ENCODE results near the gene HYAL3. TPM values are rescaled to one million over a fixed set of nuclear protein-coding genes. Genes with fewer than 3 reads are reported as not detected.

HYAL3 gene
- total and polyA plus RNA-seq, 2 donors from 2014 or later = 2.0 to 3.2 TPM

DNA sequence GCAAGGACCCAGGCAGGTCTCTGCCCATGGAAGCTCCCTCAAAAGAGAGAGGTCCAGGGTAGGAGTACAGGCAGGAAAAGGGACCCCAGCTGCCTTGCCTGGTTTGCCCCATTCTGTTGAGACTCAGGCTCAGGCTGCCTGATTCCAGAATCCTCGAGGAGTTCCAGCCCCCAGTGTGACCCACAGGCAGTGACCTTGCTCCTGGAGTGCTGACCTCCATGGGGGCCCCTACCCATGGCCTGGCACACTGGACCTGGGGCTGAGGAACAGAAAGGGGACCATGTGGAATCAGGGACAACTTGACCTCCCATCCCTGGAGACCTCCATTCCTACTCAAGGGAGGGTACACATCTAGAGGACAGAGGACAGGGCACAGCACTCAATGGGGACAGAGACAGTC is 33.6 kb downstream of the HYAL3 start:
- FAIRE-seq = no peak

DNA sequence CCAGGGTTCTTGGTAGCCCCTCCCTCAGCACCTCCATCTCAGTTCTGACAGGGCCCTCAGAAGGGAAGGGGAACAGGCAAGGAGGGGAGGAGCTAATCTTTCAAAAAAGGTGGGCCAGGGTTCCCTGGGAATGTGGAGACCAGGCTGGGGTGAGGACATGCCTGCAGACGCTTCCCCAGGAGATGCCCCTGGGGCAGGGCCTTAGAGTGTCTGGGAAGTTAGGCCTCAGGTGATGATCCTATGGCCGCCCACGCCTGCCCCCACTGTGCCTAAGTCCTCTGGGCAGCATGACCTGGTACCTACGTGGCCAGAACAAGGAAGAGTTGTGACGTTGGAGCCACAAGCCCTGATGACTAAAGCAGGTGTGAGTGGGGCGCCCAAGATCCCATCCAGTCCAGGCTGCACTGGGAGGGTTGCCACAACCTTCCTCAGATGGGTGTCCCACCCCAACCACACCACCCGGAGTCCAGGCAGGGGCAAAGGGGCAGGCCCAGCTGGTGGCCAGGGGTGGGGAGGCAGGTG is 34.2 kb downstream of the HYAL3 start:
- TF ChIP-seq, protein P1, sequence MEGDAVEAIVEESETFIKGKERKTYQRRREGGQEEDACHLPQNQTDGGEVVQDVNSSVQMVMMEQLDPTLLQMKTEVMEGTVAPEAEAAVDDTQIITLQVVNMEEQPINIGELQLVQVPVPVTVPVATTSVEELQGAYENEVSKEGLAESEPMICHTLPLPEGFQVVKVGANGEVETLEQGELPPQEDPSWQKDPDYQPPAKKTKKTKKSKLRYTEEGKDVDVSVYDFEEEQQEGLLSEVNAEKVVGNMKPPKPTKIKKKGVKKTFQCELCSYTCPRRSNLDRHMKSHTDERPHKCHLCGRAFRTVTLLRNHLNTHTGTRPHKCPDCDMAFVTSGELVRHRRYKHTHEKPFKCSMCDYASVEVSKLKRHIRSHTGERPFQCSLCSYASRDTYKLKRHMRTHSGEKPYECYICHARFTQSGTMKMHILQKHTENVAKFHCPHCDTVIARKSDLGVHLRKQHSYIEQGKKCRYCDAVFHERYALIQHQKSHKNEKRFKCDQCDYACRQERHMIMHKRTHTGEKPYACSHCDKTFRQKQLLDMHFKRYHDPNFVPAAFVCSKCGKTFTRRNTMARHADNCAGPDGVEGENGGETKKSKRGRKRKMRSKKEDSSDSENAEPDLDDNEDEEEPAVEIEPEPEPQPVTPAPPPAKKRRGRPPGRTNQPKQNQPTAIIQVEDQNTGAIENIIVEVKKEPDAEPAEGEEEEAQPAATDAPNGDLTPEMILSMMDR (IDR thresholded peaks at IDR 0.05; ENCODE audit: borderline replicate concordance, extremely low read depth, insufficient read depth) = no peak
- H3K27ac ChIP-seq (ENCODE audit: low read depth in 2 of 2, low read length in 2 of 2) = peak overlapping the region; percentile 91 to 94
- no peaks in the 10 kb centered on the region for H3K36me3 ChIP-seq (ENCODE audit: control insufficient read depth in 2 of 3, insufficient read depth in 3 of 3, low read length in 3 of 3)
- peak overlapping the region in 1 of 3 donors; percentile 95 for H3K9ac ChIP-seq (ENCODE audit: low read length in 3 of 3)
- intact Hi-C loops (cut with DNase I) = no loop called here
- no peak overlapping the region for H3K4me3 ChIP-seq (ENCODE audit: low read length in 3 of 3)
- peaks cover 0 to 57% (median 28%) of the 10 kb centered on the region in 3 donors for H3K4me1 ChIP-seq (ENCODE audit: control insufficient read depth in 2 of 3, insufficient read depth in 2 of 3, low read depth in 1 of 3, low read length in 3 of 3)
- H3K9me3 ChIP-seq (ENCODE audit: control insufficient read depth in 2 of 3, insufficient read depth in 1 of 3, low read length in 3 of 3) = no peaks in the 10 kb centered on the region
- FAIRE-seq = no peak
- peak in 1 of 5 donors; percentile 91 for DNase-seq
- H3K27me3 ChIP-seq (ENCODE audit: control insufficient read depth, insufficient read depth, low read length) = no peaks in the 10 kb centered on the region

More for the DNA sequence above, 33.6 kb downstream of the HYAL3 start:
- intact Hi-C loops (cut with DNase I) = no loop called here
- DNase-seq = peak in 1 of 5 donors; percentile 71
- TF ChIP-seq, protein P1 (IDR thresholded peaks at IDR 0.05; ENCODE audit: borderline replicate concordance, extremely low read depth, insufficient read depth) = no peak
- Histone ChIP-seq H3K36me3 (ENCODE audit: control insufficient read depth in 2 of 3, insufficient read depth in 3 of 3, low read length in 3 of 3) (no peaks in the 10 kb centered on the region), H3K27me3 (ENCODE audit: control insufficient read depth, insufficient read depth, low read length) (no peaks in the 10 kb centered on the region), H3K4me1 (ENCODE audit: control insufficient read depth in 2 of 3, insufficient read depth in 2 of 3, low read depth in 1 of 3, low read length in 3 of 3) (peaks cover 0 to 57% (median 29%) of the 10 kb centered on the region in 3 donors), H3K9ac (ENCODE audit: low read length in 3 of 3) (peak overlapping the region in 1 of 3 donors; percentile 95), H3K9me3 (ENCODE audit: control insufficient read depth in 2 of 3, insufficient read depth in 1 of 3, low read length in 3 of 3) (no peaks in the 10 kb centered on the region), H3K27ac (ENCODE audit: low read depth in 2 of 2, low read length in 2 of 2) (peak overlapping the region; percentile 91 to 94), H3K4me3 (ENCODE audit: low read length in 3 of 3) (peak overlapping the region in 1 of 3 donors; percentile 17)

DNA sequence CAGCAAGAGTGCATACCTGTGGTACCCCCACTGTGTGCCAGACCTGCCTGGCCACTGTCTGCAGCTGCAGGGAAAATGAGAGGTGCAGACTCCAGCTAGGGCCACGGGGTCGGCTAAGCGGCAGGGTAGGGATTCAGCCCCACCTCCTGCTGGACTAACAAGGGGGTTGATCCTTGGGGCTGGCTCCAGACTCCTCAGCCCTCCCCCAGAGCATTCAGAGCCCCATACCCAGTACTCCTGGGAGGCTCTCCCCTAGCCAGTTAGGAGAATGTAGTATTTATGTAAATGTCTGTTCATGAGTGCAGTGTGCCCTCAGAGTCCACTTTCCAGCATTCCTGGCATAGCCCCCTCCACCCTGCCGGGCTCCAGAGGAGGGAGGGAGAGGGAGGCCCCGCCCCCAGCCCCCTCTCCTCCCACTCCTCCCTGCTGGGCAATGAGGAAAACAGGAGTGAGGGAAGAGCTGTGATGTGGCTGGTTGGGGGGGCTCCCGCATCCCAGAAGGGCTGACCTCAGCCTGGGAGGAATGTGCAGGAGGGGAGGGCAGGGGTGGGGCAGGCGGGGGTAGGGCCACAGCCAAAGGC is 34.7 kb downstream of the HYAL3 start:
- DNase-seq = peak; percentile 97 to 99 (median 98)
- Histone ChIP-seq H3K4me1 (ENCODE audit: control insufficient read depth in 2 of 3, insufficient read depth in 2 of 3, low read depth in 1 of 3, low read length in 3 of 3) (peaks cover 0 to 56% (median 28%) of the 10 kb centered on the region in 3 donors), H3K36me3 (ENCODE audit: control insufficient read depth in 2 of 3, insufficient read depth in 3 of 3, low read length in 3 of 3) (no peaks in the 10 kb centered on the region), H3K9ac (ENCODE audit: low read length in 3 of 3) (peak overlapping the region in 2 of 3 donors; percentile 8 to 34), H3K9me3 (ENCODE audit: control insufficient read depth in 2 of 3, insufficient read depth in 1 of 3, low read length in 3 of 3) (no peaks in the 10 kb centered on the region), H3K4me3 (ENCODE audit: low read length in 3 of 3) (no peak overlapping the region), H3K27me3 (ENCODE audit: control insufficient read depth, insufficient read depth, low read length) (no peaks in the 10 kb centered on the region), H3K27ac (ENCODE audit: low read depth in 2 of 2, low read length in 2 of 2) (peak overlapping the region; percentile 91 to 94)
- intact Hi-C loops (cut with DNase I) = no loop called here
- TF ChIP-seq, protein P1 (IDR thresholded peaks at IDR 0.05; ENCODE audit: borderline replicate concordance, extremely low read depth, insufficient read depth) = no peak
- no peak for FAIRE-seq
